ENCODE results near the gene DRC7.
A peak's percentile ranks its signal among the peaks of the same experiment; 100 is the strongest.

The DRC7 gene

DNA sequence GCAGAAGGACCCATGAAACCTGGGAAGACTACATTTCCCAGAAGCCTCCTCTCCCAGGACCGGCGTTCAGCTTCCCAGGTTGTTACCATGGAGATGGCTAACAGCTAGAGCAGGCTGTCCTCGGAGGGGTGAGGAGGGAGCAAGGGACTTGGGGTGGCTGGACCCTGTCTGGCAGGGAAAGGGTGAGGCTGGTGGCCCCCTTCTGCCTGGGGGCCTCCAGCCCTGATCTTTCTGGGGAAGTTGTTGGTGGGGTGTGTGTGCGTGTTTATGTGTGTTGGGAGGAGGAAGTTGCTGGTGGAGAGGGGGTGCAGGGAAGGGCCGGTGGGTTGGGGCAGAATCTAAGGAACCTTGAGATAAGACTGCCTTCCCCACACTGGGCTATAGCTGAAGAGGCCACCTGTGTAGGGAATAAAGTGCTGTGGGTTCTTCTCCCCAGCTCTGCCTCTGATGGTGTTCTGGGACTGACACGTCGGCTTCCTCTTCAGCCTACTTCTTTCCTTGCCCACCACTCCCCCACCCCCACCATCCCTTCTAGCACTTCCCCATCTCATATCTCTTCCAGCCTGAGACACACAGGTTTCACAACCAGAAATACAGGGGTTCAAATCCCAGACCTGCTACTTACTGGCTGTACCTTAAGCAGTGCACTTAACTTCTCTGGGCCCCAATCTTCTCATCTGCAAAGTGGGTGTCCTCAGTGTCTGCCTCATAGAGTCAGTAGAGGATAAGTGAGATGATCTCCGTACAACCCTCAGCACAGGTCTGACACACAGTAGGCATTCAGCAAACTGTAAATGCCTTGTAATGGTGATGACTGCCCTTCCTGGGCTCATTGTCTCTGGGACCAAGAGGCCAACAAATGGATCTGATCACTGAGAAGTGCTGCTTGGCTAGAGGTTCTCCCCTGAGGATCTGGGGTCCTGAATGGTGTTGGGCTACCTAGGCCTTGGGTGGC is at the start of gene DRC7:
Gene DRC7, plus strand, starts transcription at position 82 of the 955 bp plus-strand sequence. CDS start 3,144 bp downstream, outside the sequence.
- DNase-seq (ENCODE audit: low read depth) = peak; percentile 15

DNA sequence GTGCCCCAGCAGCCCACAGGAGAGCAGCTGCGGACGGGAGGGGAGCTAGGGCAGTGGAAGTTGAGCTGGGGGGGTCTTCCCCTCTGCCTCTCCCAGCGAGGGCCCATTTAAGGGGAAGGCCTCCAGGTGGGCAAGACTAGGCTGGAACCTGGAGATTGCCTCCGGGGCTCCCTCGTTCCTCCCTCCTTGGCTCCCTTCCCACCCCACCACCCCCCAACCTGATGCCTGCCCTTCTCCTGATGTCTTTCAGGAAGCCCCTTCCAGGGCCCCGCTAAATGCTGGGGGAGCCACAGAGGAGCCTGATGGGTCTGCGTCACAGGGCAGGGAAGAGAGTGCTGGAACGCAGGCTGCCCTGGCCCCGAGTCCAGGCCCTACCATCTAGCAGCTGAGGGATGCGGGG is 49.4 kb upstream of the DRC7 start:
- DNase-seq (ENCODE audit: low read depth) = no peak

GRCh38 chr16:57645691-57646387 is 48.8 kb upstream of the DRC7 start:
- peak; percentile 47 for DNase-seq (ENCODE audit: low read depth)

DNA sequence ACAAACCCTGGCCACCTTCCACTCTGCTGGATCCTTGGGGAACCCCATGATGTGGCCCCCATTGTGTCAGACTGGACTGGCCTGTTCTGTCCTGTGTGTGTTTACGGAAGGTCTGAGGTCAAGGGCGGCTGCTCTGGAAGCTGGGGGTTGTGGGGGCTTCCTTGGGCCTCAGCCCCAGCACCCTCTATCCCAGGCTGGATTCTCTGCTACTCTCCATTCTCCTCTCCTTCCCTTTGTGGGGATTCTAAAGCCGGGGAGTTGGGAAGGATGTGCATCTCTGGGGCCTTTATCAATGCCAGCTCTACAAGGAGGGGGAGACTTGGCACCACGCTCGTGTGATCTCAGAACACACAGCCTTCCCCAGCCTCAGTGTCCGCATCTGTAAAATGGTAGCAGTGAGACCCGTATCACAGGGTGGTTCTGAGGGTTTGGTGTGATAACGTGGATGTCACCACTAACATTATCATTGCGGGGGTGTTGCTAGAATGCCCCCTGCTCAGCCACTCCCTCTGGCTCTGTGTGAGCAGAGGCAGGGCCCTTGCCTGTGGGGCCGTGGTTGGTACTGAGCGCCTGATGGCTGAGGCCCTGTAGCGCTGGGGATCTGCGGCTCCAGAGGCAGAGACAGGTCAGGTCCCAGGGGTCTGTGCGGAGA is 48.1 kb upstream of the DRC7 start:
- no peak for DNase-seq (ENCODE audit: low read depth)

- DNase-seq (ENCODE audit: low read depth) = no peak
These were observed 47.3 kb upstream of the DRC7 start for GRCh38 chr16:57647136-57647875.

DNA sequence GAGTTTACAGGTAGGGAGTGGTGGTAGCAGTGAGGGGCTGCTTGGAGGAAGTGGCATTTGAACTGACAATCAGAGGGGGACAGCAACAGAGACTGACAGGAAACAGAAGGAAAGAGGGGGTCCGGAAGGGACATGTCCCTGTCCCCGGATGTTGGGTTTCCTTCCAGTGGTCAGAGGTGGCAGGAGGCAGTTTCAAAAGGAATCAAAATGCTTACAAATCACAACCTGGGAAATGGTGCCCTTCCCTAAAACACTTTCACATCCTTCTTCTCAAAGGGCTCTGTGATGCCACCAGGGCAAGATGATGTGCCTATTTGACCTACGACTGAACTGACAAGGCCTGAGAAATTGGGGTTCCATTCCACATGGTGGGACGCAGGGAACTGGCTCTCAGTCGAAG is 46.5 kb upstream of the DRC7 start:
- no peak for DNase-seq (ENCODE audit: low read depth)

GRCh38 chr16:57648581-57649442 is 45.8 kb upstream of the DRC7 start:
- DNase-seq (ENCODE audit: low read depth) = peak; percentile 57

- DNase-seq (ENCODE audit: low read depth) = no peak
These were observed 45.2 kb upstream of the DRC7 start for GRCh38 chr16:57649443-57649751.

- no peak for DNase-seq (ENCODE audit: low read depth)
These were observed 44.8 kb upstream of the DRC7 start for GRCh38 chr16:57649846-57650245.

DNA sequence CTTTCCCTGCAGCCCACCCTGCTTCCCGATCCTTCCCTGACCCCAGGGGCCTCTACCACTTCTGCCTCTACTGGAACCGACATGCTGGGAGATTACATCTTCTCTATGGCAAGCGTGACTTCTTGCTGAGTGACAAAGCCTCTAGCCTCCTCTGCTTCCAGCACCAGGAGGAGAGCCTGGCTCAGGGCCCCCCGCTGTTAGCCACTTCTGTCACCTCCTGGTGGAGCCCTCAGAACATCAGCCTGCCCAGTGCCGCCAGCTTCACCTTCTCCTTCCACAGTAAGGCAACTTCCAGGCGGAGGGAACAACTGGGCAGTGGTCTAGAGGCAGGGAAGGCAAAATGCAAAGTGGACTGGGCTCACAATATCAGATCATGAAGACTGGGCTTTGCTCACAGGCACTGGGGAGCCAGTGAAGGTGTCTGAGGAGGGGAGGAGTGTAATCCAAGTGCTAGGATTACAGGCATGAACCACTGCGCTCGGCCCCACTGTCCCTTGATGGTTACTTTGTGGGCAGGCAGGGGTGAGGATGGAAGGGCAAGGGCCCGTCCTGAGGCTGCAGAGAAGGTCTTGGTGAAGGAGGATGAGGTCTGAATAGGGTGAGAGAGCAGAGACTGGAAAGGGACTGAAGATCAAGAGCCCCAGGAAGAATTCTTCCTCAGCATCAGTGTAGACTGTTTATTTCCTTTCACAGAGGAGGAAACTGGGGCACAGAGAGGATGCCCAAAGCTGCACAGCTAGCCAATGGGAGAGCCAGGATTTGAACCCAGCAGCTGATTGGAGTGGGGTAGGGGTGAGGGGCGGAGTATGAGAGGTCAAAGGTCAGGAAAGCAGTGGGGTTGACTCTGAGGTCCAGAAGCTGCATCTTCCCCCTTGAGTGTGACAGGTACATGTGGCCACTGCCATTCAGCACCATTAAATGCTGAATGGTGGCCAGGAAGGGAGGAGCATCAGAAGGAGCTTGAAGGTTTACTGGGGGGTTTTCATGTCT is 43.0 kb upstream of the DRC7 start:
- no peak for DNase-seq (ENCODE audit: low read depth)

DNA sequence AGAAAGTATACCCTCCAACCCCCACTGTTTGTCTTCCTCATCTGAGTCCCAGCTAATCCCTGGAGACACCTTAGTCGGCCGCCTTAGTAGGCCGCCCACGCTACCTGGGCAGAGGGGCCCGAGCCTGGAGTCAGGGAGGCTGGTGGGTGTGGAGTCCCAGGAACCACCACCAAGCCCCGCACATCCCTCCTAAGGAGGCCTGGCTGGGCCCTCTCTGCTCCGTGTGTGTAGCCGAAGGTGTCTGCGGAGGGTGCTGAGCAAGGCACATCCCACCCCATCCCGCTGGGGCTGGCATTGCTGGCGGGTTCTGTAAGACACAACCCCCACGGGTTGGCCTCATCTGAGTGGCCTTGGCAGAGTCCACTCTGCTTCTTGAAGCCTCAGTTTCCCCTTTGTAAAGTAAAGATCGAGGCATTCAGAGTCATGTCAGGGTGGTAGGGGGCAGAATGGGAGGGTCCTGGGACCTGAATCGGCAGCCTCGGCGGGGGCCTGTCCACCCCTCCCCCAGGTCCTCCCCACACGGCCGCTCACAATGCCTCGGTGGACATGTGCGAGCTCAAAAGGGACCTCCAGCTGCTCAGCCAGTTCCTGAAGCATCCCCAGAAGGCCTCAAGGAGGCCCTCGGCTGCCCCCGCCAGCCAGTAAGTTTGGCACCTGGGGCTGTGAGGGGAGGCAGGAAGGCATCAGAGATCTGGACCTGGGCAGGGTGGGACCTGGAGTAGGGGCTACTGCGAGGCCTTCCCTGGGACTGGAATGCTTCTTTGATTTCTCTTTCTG is 41.7 kb upstream of the DRC7 start:
- DNase-seq (ENCODE audit: low read depth) = no peak

DNA sequence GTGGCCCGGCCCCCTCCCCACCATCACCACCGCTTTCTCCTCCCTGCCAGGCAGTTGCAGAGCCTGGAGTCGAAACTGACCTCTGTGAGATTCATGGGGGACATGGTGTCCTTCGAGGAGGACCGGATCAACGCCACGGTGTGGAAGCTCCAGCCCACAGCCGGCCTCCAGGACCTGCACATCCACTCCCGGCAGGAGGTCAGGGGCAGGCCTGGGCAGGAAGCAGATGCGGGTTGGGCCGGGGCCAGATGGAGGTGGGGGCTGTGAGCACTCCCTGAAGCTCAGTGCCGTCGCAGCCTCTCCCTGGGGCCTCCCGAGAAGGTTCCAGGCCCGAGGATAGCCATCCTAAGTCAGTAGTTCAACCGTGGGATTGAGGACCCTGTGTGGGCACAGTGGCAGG is 40.7 kb upstream of the DRC7 start:
- DNase-seq (ENCODE audit: low read depth) = no peak

DNA sequence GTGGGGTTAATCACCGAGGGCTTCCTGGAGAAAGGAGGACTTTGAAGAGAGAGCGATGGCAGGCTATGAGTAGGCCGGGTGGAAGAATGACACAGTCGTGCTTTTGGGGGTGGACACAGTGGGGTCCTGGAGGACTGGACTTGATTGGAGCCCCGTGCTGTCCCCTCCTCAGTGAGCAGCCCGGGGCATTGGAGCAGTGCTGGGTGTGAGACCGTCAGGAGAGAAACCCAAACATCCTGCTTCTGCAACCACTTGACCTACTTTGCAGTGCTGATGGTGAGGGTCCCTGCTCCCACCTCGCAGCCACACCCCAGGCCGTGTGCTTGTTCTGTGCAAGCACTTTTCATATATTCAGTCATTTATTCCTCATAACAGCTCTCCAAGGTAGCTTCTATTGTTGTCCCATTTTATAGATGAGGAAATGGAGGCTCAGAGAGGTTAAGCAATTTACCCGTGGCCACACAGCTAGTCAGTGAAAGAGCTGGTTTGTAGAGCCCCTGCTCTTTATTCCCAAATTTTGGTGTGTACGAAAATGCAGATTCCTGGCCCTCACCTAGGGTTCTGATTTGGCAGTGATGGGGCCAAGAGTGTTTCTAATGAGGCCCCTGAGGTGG is 38.2 kb upstream of the DRC7 start:
- no peak for DNase-seq (ENCODE audit: low read depth)

GRCh38 chr16:57657228-57657627 is 37.4 kb upstream of the DRC7 start:
- DNase-seq (ENCODE audit: low read depth) = no peak

GRCh38 chr16:57658130-57658877 is 36.3 kb upstream of the DRC7 start:
- no peak for DNase-seq (ENCODE audit: low read depth)

- no peak for DNase-seq (ENCODE audit: low read depth)
These were observed 35.5 kb upstream of the DRC7 start for GRCh38 chr16:57658878-57659674.

Data from fibroblast of gingiva (primary cell).